GM21381 (cell line): Measurements from ENCODE around the gene ARSI.

Source experiments
- ATAC-seq: cut with Tn5 transposase; IDR thresholded peaks from one replicate; pipeline ENCODE4 v1.9.1; 2021; ENCODE audit warnings: mild to moderate bottlenecking, moderate library complexity; ENCODE audit not compliant: unreplicated experiment

ARSI gene

DNA sequence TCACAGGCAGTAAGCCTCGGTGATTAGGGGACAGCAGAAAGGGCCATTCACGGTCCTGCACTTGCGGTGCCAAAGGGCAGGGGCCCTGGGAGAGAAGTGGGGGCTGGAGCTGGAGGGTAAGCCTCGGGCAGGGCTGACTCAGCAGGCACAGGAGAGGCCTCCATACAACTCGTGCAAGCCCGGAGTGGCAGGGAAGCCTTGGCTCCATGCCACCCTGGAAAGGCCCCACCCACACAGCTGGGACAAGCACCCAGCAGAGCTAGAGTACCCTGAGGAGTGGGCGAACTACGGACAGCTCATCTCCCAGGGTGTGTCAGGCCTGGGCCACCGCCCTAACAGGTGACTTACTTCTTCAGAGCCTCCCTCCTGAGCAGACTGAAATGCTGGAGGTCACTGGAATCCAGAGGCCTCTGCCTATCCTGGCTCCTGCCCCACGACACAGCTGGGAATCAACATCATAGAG lies 7.5 kb downstream of the ARSI start:
- no peak for ATAC-seq

DNA sequence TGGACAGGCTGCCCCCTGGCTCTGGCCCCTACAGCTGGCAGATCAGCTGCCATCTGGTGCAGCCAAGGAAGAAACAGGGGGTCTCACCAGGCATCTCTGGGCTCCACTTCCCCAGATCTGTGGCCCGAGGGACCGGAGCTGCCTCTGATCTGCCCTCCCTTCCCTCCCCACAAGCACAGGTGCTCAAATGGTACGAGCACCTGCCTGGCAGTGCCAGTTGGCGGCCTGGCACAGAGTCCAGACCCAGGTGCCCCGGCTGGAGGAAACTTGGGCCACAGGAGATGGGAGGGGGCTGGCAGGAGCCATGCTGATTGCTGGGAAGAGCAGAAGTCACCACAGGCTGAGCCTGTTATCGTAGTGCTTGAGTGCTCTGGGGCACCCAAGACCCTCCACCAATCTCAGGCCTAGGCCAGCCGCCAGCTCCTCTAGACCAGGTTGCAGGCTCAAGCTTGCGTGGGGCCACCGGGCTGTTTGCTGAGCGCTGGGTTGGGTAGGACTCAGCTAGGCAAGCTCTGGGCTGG lies 8.1 kb downstream of the ARSI start:
- ATAC-seq, result no peak

GRCh38 chr5:150293091-150293941 lies 9.4 kb downstream of the ARSI start:
- ATAC-seq, result no peak

DNA sequence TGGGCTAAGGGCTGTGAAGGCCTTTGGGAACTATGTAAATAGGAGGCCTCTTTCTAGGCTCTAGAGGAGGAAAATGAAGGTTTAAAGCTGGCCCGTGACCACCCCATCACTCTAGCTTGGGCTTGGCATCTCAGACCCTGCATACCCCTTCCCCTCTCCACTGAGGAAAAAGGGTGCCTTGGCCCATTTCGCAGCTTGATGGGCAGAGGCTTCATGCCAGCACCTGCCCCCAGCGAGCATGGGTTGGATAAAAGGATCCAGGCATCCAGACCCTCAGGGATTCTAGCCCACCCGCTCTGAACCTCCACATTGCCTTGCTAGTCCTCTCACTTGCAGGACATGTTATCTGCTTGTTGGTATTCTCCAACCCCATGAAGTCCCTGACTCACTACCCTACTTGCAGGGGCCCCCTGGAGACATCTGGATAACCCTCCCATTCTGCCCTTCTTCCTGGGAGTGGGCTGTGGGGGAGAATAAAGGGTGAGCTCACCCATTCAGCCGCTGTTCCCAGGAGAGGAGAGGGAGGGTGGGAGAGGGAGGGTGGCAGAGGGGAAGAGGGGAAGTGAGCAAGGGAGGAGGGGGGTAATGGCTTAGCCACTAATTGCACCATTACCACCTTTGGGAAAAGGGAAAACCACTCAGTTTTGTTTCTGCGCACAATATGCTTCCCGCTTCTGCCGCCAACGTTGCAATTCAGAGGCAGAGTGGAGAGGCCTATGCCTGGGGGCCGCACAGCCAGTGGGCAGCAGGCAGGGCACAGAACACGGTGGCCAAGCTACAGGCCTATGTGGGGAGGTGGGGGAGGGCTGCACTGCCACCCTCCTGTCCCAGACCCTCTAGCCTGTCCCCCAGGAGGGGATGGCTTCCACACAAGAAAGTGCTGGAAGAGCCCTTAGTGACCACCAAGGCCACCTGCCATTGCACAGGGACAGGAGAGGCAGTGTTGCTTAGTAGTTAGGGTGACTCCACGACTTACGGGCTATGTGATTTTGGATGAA lies 11.0 kb downstream of the ARSI start:
- no peak for ATAC-seq

GRCh38 chr5:150289551-150290390 lies 12.9 kb downstream of the ARSI start, which contains the start of gene CAMK2A:
Gene CAMK2A (minus strand): TSS chr5:150289773. CDS start chr5:150289625, 148 bp downstream.
- ATAC-seq, result no peak

GRCh38 chr5:150288791-150289190 lies 13.9 kb downstream of the ARSI start:
- no peak for ATAC-seq

GRCh38 chr5:150288361-150288760 lies 14.3 kb downstream of the ARSI start:
- ATAC-seq, result no peak

DNA sequence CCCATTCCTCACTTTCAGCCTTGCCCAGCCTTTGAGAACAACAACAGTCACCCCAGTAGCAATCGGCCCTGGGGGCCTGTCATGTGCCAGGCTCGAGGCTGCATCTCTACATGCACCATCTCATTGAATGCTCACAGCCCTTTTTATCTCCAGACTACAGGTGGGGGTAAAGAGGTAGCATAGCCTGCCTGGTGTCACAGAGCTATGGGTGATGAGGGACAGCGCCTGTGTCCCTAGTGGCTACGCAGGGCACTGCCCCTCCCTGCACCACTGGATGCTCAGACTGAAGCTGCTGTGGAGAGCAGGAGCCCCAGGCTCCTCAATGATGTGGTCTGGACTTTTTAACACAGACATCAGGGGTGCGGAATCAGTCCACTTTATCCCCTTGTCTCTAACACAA lies 15.9 kb downstream of the ARSI start:
- no peak for ATAC-seq

DNA sequence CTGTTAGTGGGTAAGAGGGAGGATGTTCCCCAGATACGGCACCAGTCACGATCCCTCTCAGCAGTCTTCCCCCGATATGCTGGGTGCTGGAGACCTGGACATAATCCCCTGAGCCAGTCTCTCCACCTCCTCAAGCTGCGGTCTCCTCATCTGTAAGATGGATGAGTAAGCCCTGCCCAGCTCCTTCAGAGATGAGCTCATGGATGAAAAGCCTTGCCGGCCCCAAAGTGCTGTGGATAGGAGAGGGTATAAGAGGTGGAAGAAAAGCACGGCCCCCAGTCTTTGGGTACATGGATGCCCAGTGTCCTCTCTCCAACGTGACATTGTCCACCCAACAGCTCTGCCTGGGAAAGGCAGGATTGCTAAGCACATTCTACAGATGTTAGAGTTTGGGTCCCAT lies 17.6 kb downstream of the ARSI start:
- no peak for ATAC-seq

- no peak for ATAC-seq
These were observed 18.4 kb downstream of the ARSI start for GRCh38 chr5:150284311-150284710.

DNA sequence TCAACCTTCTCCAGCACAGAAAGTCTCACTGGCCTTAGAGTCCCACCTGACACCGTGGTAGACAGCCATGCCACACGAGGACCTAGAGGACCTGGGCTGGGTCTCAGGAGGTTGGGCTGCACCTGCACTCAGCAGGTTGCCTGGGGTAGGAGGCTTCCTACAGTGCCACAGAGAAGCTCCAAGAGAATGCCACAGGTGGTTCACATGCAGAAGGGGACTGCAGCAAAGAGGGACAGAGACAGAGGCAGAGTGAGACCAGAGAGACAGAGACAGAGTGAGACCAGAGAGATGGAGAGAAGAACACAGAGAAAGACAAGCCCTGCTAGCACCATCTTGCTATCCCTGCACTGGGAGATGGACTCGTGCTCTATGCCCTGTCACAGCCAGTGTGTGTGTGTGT lies 18.8 kb downstream of the ARSI start:
- ATAC-seq, result no peak

DNA sequence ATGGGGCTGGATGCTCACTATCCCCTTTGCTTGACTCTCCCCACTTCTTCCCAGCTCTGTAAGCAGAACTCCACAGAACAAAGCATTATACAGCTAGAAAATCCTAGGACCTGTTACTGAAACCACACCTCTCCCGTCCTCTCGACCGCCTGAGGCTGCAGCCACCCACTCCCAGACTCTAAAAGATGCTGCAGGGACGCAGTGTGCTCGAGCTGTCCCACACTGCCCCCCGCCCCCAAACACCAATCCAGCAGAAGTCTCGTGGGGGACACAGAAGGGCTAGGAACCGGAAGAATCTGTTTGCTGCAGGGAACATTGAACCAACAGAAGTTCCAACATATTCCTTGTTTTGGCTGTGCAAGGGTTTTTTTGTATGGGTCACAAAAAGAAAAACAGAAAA lies 20.7 kb downstream of the ARSI start:
- no peak for ATAC-seq

DNA sequence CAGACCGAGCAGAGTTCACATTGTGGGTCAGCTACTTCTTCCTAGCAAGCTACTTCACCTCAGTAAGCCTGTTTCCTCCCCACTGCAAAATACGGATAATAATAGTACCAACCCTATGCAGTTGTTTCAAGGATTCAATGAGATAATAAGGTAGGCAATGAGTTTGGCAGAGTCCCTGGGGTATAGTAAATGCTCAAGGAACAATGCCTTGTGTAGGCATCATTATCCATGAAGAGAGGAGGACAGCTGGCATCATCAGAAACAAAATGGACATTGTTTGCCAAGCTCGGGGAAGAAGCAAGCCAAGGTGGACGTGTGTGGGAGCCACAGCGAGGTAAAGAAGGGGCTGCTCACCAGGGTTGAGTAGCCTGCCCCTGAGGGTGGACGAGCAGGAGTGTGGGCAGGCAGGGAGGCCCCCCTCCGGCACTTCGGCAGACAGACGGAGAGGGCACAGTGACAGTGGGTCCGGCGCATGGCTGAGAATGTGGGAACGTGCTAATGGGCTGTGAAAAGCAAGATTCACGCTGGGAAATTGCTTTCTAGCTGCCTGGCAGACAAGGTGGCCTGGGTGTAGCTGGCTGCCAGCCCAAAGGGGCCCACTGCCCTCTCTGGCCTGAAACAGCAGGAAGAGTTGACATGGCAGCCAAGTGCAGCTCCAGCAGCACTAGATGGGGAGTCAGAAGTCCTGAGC lies 23.2 kb downstream of the ARSI start:
- no peak for ATAC-seq

DNA sequence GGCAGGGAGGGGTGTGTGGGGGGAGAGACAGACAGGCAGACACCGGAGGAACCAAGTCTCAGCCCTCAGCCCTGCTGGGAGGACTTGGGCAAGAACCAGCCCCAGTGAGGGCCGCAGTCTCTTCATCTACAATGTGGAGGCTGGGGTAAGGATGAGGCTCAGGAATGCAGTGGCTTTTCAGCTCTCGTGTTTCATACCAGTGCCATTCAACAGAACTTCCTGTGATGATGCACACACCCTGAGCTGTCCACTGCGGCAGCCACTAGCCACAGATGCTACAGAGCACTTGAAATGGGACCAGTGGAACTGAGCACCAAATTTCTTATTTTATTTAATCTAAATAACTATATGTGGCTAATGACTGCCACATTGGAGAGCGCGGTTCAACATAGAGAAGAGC lies 23.8 kb downstream of the ARSI start:
- ATAC-seq, result no peak

- no peak for ATAC-seq
These were observed 24.5 kb downstream of the ARSI start for GRCh38 chr5:150278046-150278730.

GRCh38 chr5:150277043-150277442 lies 25.7 kb downstream of the ARSI start:
- ATAC-seq, result no peak

GRCh38 chr5:150274811-150275210 lies 27.9 kb downstream of the ARSI start:
- no peak for ATAC-seq

DNA sequence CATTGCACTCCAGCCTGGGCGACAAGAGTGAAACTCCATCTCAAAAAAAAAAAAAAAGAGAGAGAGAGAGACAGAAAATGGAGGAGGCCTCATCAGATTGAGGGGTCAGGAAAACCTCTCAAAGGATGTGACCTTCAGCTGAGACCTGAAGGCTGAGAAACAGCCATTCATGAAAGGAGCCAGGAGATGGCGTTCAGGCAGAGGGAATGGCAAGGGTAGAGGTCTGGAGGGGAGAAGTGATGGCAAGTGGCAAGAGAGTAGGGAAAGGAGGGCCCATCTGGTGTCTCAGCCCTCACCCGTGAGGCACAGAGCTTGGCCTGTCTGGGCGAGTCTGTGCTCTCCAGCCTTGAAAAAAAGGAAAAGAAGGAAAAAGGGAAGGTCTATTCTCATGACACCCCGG lies 30.2 kb downstream of the ARSI start:
- ATAC-seq, result no peak

- ATAC-seq, result no peak
These were observed 30.8 kb downstream of the ARSI start for GRCh38 chr5:150271923-150272322.
